Keratinocyte (primary cell): Measurements from ENCODE around the gene GIPC1. TPM values are rescaled to one million over a fixed set of nuclear protein-coding genes. Genes with fewer than 3 reads are reported as not detected.

ENCODE experiments used
- DNase-seq: peaks from one replicate; pipeline ENCODE4 v3.0.0-alpha.2; 2011; ENCODE audit warnings: low read depth, missing footprints, low spot score
- FAIRE-seq: peaks from 2 replicates; lab custom pipeline; 2011; peaks lifted over from hg19 to GRCh38; lab: Jason Lieb, UNC
- H2AFZ ChIP-seq: 2 replicates; pipeline ENCODE4 v1.6.0; 2012; ENCODE audit warnings: low read length, control low read depth, inconsistent platforms; ENCODE audit not compliant: control insufficient read depth
- H3K27ac ChIP-seq: 2 replicates; pipeline ENCODE4 v1.5.1; 2011; ENCODE audit warnings: low read length; ENCODE audit not compliant: control insufficient read depth, insufficient read depth
- H3K27me3 ChIP-seq: 3 replicates; pipeline ENCODE4 v1.6.0; 2011; ENCODE audit warnings: low read length; ENCODE audit not compliant: control insufficient read depth, insufficient read depth; ENCODE audit errors: extremely low read depth
- H3K36me3 ChIP-seq, 2 experiments: 2 replicates in 1 of 2; 3 replicates in 1 of 2; pipeline ENCODE4 v1.5.1; 2011; ENCODE audit warnings: low read length in 2 of 2, mild to moderate bottlenecking in 1 of 2; ENCODE audit not compliant: control insufficient read depth in 2 of 2, insufficient read depth in 2 of 2; ENCODE audit errors: extremely low read depth in 1 of 2
- H3K4me1 ChIP-seq: 3 replicates; pipeline ENCODE4 v1.5.1; 2011; ENCODE audit warnings: low read length; ENCODE audit not compliant: control insufficient read depth, insufficient read depth; ENCODE audit errors: extremely low read depth
- H3K4me2 ChIP-seq: 3 replicates; pipeline ENCODE4 v1.6.0; 2011; ENCODE audit warnings: low read depth, low read length; ENCODE audit not compliant: control insufficient read depth, insufficient read depth; ENCODE audit errors: extremely low read depth
- H3K4me3 ChIP-seq, 3 experiments: fragments of 200-600 bp in 1 of 3; sonication (generic) in 1 of 3; 2 replicates in 2 of 3; 3 replicates in 1 of 3; pipeline ENCODE4 v1.5.1; 2011 to 2016; ENCODE audit warnings: low read length in 3 of 3, mild to moderate bottlenecking in 3 of 3, control low read depth in 2 of 3, inconsistent platforms in 1 of 3, low read depth in 1 of 3, mixed read lengths in 1 of 3, mixed run types in 1 of 3, moderate library complexity in 1 of 3; ENCODE audit not compliant: control insufficient read depth in 2 of 3, insufficient read depth in 2 of 3; ENCODE audit errors: extremely low read depth in 1 of 3
- H3K79me2 ChIP-seq: 2 replicates; pipeline ENCODE4 v1.6.0; 2012; ENCODE audit warnings: low read length; ENCODE audit not compliant: control insufficient read depth, insufficient read depth
- H3K9ac ChIP-seq: 3 replicates; pipeline ENCODE4 v1.6.0; 2011; ENCODE audit warnings: low read length; ENCODE audit not compliant: control insufficient read depth, insufficient read depth; ENCODE audit errors: extremely low read depth
- H3K9me1 ChIP-seq: 3 replicates; pipeline ENCODE4 v1.6.0; 2011; ENCODE audit warnings: low read length; ENCODE audit not compliant: control insufficient read depth, insufficient read depth; ENCODE audit errors: extremely low read depth
- H3K9me3 ChIP-seq: 2 replicates; pipeline ENCODE4 v1.5.1; 2012; ENCODE audit warnings: low read depth, low read length; ENCODE audit not compliant: control insufficient read depth
- H4K20me1 ChIP-seq: 3 replicates; pipeline ENCODE4 v1.6.0; 2011; ENCODE audit warnings: low read length; ENCODE audit not compliant: control insufficient read depth, insufficient read depth; ENCODE audit errors: extremely low read depth
- CTCF ChIP-seq, 3 experiments: IDR thresholded peaks in 1 of 3; conservative IDR thresholded peaks in 1 of 3; optimal IDR thresholded peaks in 1 of 3; 2 replicates in 2 of 3; 3 replicates in 1 of 3; pipeline versions ENCODE3 to v1.5.1; 2011; ENCODE audit warnings: low read length in 3 of 3, mild to moderate bottlenecking in 3 of 3, moderate library complexity in 2 of 3, control low read depth in 1 of 3, inconsistent platforms in 1 of 3; ENCODE audit not compliant: insufficient read depth in 2 of 3; ENCODE audit errors: extremely low read depth in 1 of 3
- EZH2 ChIP-seq: IDR thresholded peaks from one replicate; pipeline ENCODE4 v1.6.1; 2012; ENCODE audit warnings: inconsistent platforms, mild to moderate bottlenecking, low read length, moderate library complexity
- dilution Hi-C: fragments of 300-500 bp; cut with MboI; formaldehyde crosslinking; loops from one replicate; pipeline ENCODE4 v1.7.0; 2020; ENCODE audit warnings: low sequenced_read_pairs; ENCODE audit not compliant: extremely low pct_ligation_motif_present
- polyA plus RNA-seq, 5 experiments: library from polyadenylated mRNA; depleted of rRNA in 3 of 5; stranded (reverse) in 3 of 5; stranded (forward) in 1 of 5; unstranded in 1 of 5; fragments of >200 nt; gene quantifications; 1 replicate in 1 of 5; 2 replicates in 3 of 5; 3 replicates in 1 of 5; pipeline versions ENCODE4 v1.2.1 to v1.2.3, GENCODE V29; 2011 to 2012; ENCODE audit warnings: missing spikeins in 2 of 5, low read depth in 1 of 5, low replicate concordance in 1 of 5

The GIPC1 gene
- polyA plus RNA-seq, 1 donor (not counting 4 experiments of a cell fraction or from before 2014, with no cell fraction given): 166 TPM

- FAIRE-seq: no peak
- H3K36me3 ChIP-seq: peaks cover 0 to 16% of the 10 kb centered on the region in 2 experiments
- no peak overlapping the region for H3K4me3 ChIP-seq
Measured at GRCh38 chr19:14473073-14473977, 22.6 kb downstream of the GIPC1 start.

GRCh38 chr19:14472202-14472938 lies 23.6 kb downstream of the GIPC1 start:
- Histone ChIP-seq H3K4me3 (peak overlapping the region in 1 of 3 experiments; percentile 1), H3K36me3 (peaks cover 0 to 6% of the 10 kb centered on the region in 2 experiments), H3K27ac (no peak overlapping the region), H3K79me2 (no peaks in the 10 kb centered on the region), H2AFZ (no peak overlapping the region), H3K9ac (no peak overlapping the region), H4K20me1 (peaks cover 5% of the 10 kb centered on the region), H3K4me2 (peak overlapping the region; percentile 58), H3K9me1 (no peaks in the 10 kb centered on the region), H3K9me3 (no peaks in the 10 kb centered on the region), H3K4me1 (peaks cover 26% of the 10 kb centered on the region), H3K27me3 (peaks cover 6% of the 10 kb centered on the region)
- FAIRE-seq (no peak), DNase-seq (no peak)
- dilution Hi-C loops: no loop called here
- TF ChIP-seq EZH2 (no peak), CTCF (optimal IDR thresholded peaks at IDR 0.05 in 1 of 3, IDR thresholded peaks at IDR 0.05 in 1 of 3, conservative IDR thresholded peaks at IDR 0.05 in 1 of 3; ENCODE audit: extremely low read depth in 1 of 3, insufficient read depth in 2 of 3, low read length in 3 of 3) (peak; percentile 69 to 96 (median 87))

More at GRCh38 chr19:14473073-14473977, 22.6 kb downstream of the GIPC1 start:
- no peak for DNase-seq
- Histone ChIP-seq H2AFZ (no peak overlapping the region), H3K9me1 (no peaks in the 10 kb centered on the region), H3K27me3 (peaks cover 6% of the 10 kb centered on the region), H3K9ac (no peak overlapping the region), H3K9me3 (no peaks in the 10 kb centered on the region), H3K79me2 (no peaks in the 10 kb centered on the region), H3K4me2 (no peak overlapping the region), H4K20me1 (peaks cover 5% of the 10 kb centered on the region), H3K4me1 (peaks cover 26% of the 10 kb centered on the region), H3K27ac (no peak overlapping the region)
- dilution Hi-C loops: no loop called here
- no peak for TF ChIP-seq CTCF (optimal IDR thresholded peaks at IDR 0.05 in 1 of 3, IDR thresholded peaks at IDR 0.05 in 1 of 3, conservative IDR thresholded peaks at IDR 0.05 in 1 of 3; ENCODE audit: extremely low read depth in 1 of 3, insufficient read depth in 2 of 3, low read length in 3 of 3)
- no peak for TF ChIP-seq EZH2
